Measurements from ENCODE around the gene STAC. TPM values are rescaled to one million over a fixed set of nuclear protein-coding genes. Genes with fewer than 3 reads are reported as not detected.
A peak's percentile ranks its signal among the peaks of the same experiment; 100 is the strongest.
"Not testable (repeated sequence)": the region's sequence is repeated elsewhere in the genome, so short reads cannot be mapped to it uniquely, and the experiment has no call there.

STAC gene
- total RNA-seq, 1 experiment from 2014 or later = 3.7 TPM

GRCh38 chr3:36411587-36411986 is 31.3 kb downstream of the STAC start:
- no peak for DNase-seq (ENCODE audit: low read depth)

GRCh38 chr3:36416599-36416998 is 36.3 kb downstream of the STAC start:
- DNase-seq (ENCODE audit: low read depth) = no peak

GRCh38 chr3:36417237-36417636 is 36.9 kb downstream of the STAC start:
- no peak for DNase-seq (ENCODE audit: low read depth)

- no peak for DNase-seq (ENCODE audit: low read depth)
Observed at GRCh38 chr3:36418296-36418695, 38.0 kb downstream of the STAC start.

GRCh38 chr3:36428445-36428844 is 48.1 kb downstream of the STAC start:
- no peak for DNase-seq (ENCODE audit: low read depth)

- DNase-seq (ENCODE audit: low read depth) = no peak
Observed at GRCh38 chr3:36429986-36430485, 49.7 kb downstream of the STAC start.

- no peak for DNase-seq (ENCODE audit: low read depth)
Observed at GRCh38 chr3:36433511-36433910, 53.2 kb downstream of the STAC start.

- DNase-seq (ENCODE audit: low read depth) = no peak
Observed at GRCh38 chr3:36434687-36435426, 54.6 kb downstream of the STAC start.

GRCh38 chr3:36443028-36443686 is 62.9 kb downstream of the STAC start:
- no peak for DNase-seq (ENCODE audit: low read depth)

- DNase-seq (ENCODE audit: low read depth) = peak; percentile 33
Observed at GRCh38 chr3:36444909-36445308, 64.6 kb downstream of the STAC start.

GRCh38 chr3:36446276-36446675 is 66.0 kb downstream of the STAC start:
- DNase-seq (ENCODE audit: low read depth) = no peak

GRCh38 chr3:36447061-36447460 is 66.8 kb downstream of the STAC start:
- peak; percentile 34 for DNase-seq (ENCODE audit: low read depth)

GRCh38 chr3:36451816-36452215 is 71.5 kb downstream of the STAC start:
- no peak for DNase-seq (ENCODE audit: low read depth)

- not testable (repeated sequence) for DNase-seq (ENCODE audit: low read depth)
Observed at GRCh38 chr3:36453213-36453612, 72.9 kb downstream of the STAC start.

GRCh38 chr3:36453896-36454295 is 73.6 kb downstream of the STAC start:
- DNase-seq (ENCODE audit: low read depth) = not testable (repeated sequence)

- no peak for DNase-seq (ENCODE audit: low read depth)
Observed at GRCh38 chr3:36455406-36455805, 75.1 kb downstream of the STAC start.

GRCh38 chr3:36456784-36457183 is 76.5 kb downstream of the STAC start:
- DNase-seq (ENCODE audit: low read depth) = no peak

- DNase-seq (ENCODE audit: low read depth) = no peak
Observed at GRCh38 chr3:36457667-36458066, 77.4 kb downstream of the STAC start.

GRCh38 chr3:36459177-36459576 is 78.9 kb downstream of the STAC start:
- DNase-seq (ENCODE audit: low read depth) = no peak

GRCh38 chr3:36461597-36461996 is 81.3 kb downstream of the STAC start:
- DNase-seq (ENCODE audit: low read depth) = peak; percentile 20

GRCh38 chr3:36472045-36472444 is 91.7 kb downstream of the STAC start:
- not testable (repeated sequence) for DNase-seq (ENCODE audit: low read depth)

- no peak for DNase-seq (ENCODE audit: low read depth)
Observed at GRCh38 chr3:36475558-36475957, 95.3 kb downstream of the STAC start.

- DNase-seq (ENCODE audit: low read depth) = no peak
Observed at GRCh38 chr3:36476286-36476942, 96.1 kb downstream of the STAC start.

All from RPMI7951 (cell line).